CD4-positive, alpha-beta memory T cell (primary cell): ENCODE measurements around the gene SLC1A6. TPM values are rescaled to one million over a fixed set of nuclear protein-coding genes. Genes with fewer than 3 reads are reported as not detected.

Experiments
- CTCF ChIA-PET: fragments of 350-600 bp; sonication (Branson Sonifier 250); formaldehyde crosslinking; loops from one replicate; lab custom pipeline; 2021; ENCODE audit warnings: inconsistent platforms; ENCODE audit not compliant: partially characterized antibody; lab: Charles Lee
- POLR2A ChIA-PET: fragments of 350-600 bp; sonication (Branson Sonifier 250); formaldehyde crosslinking; loops from one replicate; lab custom pipeline; 2021; ENCODE audit not compliant: partially characterized antibody; lab: Charles Lee
- DNase-seq, 5 donors: peaks; one replicate each; pipeline versions ENCODE4 v3.0.0 to v3.0.0-alpha.2; 2020 to 2022; ENCODE audit warnings: mixed read lengths in 1 of 5
- H3K27ac ChIP-seq: one replicate; pipeline ENCODE4 v1.7.0; 2013; ENCODE audit warnings: low read depth, low read length
- H3K27me3 ChIP-seq: 2 replicates; pipeline ENCODE4 v1.7.0; 2013; ENCODE audit warnings: mild to moderate bottlenecking, low read length, moderate library complexity; ENCODE audit not compliant: insufficient read depth
- H3K36me3 ChIP-seq: 2 replicates; pipeline ENCODE4 v1.7.0; 2013; ENCODE audit warnings: mild to moderate bottlenecking, low read length, moderate library complexity; ENCODE audit not compliant: insufficient read depth
- H3K4me1 ChIP-seq: 2 replicates; pipeline ENCODE4 v1.7.0; 2013; ENCODE audit warnings: mild to moderate bottlenecking, low read length, moderate library complexity; ENCODE audit not compliant: insufficient read depth
- H3K4me3 ChIP-seq, 2 donors: one replicate each; pipeline ENCODE4 v1.7.0; 2013; ENCODE audit warnings: low read length in 2 of 2, mild to moderate bottlenecking in 1 of 2
- H3K9me3 ChIP-seq, 2 donors: one replicate each; pipeline ENCODE4 v1.7.0; 2013; ENCODE audit warnings: low read length in 2 of 2, control low read depth in 1 of 2; ENCODE audit not compliant: control insufficient read depth in 1 of 2
- H3K27ac Mint-ChIP-seq, 7 donors: one replicate each; pipeline ENCODE4 v1.8.0; 2020 to 2021; ENCODE audit warnings: mixed read lengths in 7 of 7, mild to moderate bottlenecking in 6 of 7, inconsistent platforms in 3 of 7, moderate library complexity in 3 of 7
- H3K27me3 Mint-ChIP-seq, 2 donors: one replicate each; pipeline ENCODE4 v1.8.0; 2020 to 2021; ENCODE audit warnings: mixed read lengths in 2 of 2
- H3K36me3 Mint-ChIP-seq, 2 donors: one replicate each; pipeline ENCODE4 v1.8.0; 2020 to 2021; ENCODE audit warnings: mixed read lengths in 2 of 2, inconsistent platforms in 1 of 2, mild to moderate bottlenecking in 1 of 2
- H3K4me1 Mint-ChIP-seq, 4 donors: one replicate each; pipeline ENCODE4 v1.8.0; 2020 to 2021; ENCODE audit warnings: mixed read lengths in 4 of 4, mild to moderate bottlenecking in 1 of 4
- H3K4me3 Mint-ChIP-seq, 8 donors: one replicate each; pipeline ENCODE4 v1.8.0; 2020 to 2021; ENCODE audit warnings: mixed read lengths in 8 of 8, mild to moderate bottlenecking in 7 of 8, moderate library complexity in 6 of 8, inconsistent platforms in 3 of 8
- H3K9me3 Mint-ChIP-seq, 8 donors: one replicate each; pipeline ENCODE4 v1.8.0; 2020 to 2021; ENCODE audit warnings: mixed read lengths in 8 of 8, mild to moderate bottlenecking in 5 of 8, inconsistent platforms in 3 of 8, moderate library complexity in 1 of 8
- intact Hi-C: fragments of 100-400 bp; cut with micrococcal nuclease; formaldehyde crosslinking; loops from one replicate; pipeline ENCODE4 v1.15.1; 2023
- polyA plus RNA-seq, 2 donors: library from polyadenylated mRNA; unstranded; fragments of 300-500 nt; fragmentation: Illumina TruSeq; gene quantifications; one replicate each; pipeline ENCODE4 v1.2.3, GENCODE V29; 2021
- total RNA-seq, 2 experiments: library from RNA; stranded (reverse); gene quantifications; one replicate each; pipeline ENCODE4 v1.2.3, GENCODE V29; 2021

Gene SLC1A6
- total and polyA plus RNA-seq, 4 experiments from 2014 or later = not detected

GRCh38 chr19:14977128-14977527, 2.5 kb downstream of the SLC1A6 start:
- H3K36me3 ChIP-seq = no peaks in the 10 kb centered on the region
- POLR2A ChIA-PET = no interaction called here
- H3K4me3 Mint-ChIP-seq = no peak overlapping the region
- H3K27ac Mint-ChIP-seq = no peak overlapping the region
- no peaks in the 10 kb centered on the region for H3K36me3 Mint-ChIP-seq
- no peak for DNase-seq
- H3K4me1 ChIP-seq = no peaks in the 10 kb centered on the region
- H3K4me3 ChIP-seq = no peak overlapping the region
- CTCF ChIA-PET = no interaction called here
- intact Hi-C loops = no loop called here
- peaks cover 22% of the 10 kb centered on the region for H3K27me3 ChIP-seq
- no peaks in the 10 kb centered on the region for H3K9me3 ChIP-seq
- H3K9me3 Mint-ChIP-seq = no peaks in the 10 kb centered on the region
- no peak overlapping the region for H3K27ac ChIP-seq
- H3K4me1 Mint-ChIP-seq = peaks cover 3 to 11% (median 7%) of the 10 kb centered on the region in 4 donors
- peaks cover 34 to 49% of the 10 kb centered on the region in 2 donors for H3K27me3 Mint-ChIP-seq

GRCh38 chr19:14974488-14974887, 5.2 kb downstream of the SLC1A6 start:
- DNase-seq = no peak
- no peaks in the 10 kb centered on the region for H3K4me1 ChIP-seq
- ChIA-PET POLR2A (no interaction called here), CTCF (no interaction called here)
- Mint-ChIP-seq H3K4me1 (peaks cover 3 to 11% (median 7%) of the 10 kb centered on the region in 4 donors), H3K9me3 (no peaks in the 10 kb centered on the region), H3K4me3 (no peak overlapping the region), H3K27me3 (peaks cover 27 to 40% of the 10 kb centered on the region in 2 donors), H3K36me3 (no peaks in the 10 kb centered on the region), H3K27ac (no peak overlapping the region)
- H3K4me3 ChIP-seq = no peak overlapping the region
- no peak overlapping the region for H3K27ac ChIP-seq
- H3K27me3 ChIP-seq = peaks cover 17% of the 10 kb centered on the region
- no peaks in the 10 kb centered on the region for H3K36me3 ChIP-seq
- no peaks in the 10 kb centered on the region for H3K9me3 ChIP-seq
- intact Hi-C loops = no loop called here

- H3K4me3 ChIP-seq = no peak overlapping the region
- Mint-ChIP-seq H3K27me3 (peaks cover 16 to 31% of the 10 kb centered on the region in 2 donors), H3K4me1 (no peaks in the 10 kb centered on the region), H3K9me3 (no peaks in the 10 kb centered on the region), H3K4me3 (no peak overlapping the region), H3K36me3 (no peaks in the 10 kb centered on the region), H3K27ac (no peak overlapping the region)
- no peaks in the 10 kb centered on the region for H3K4me1 ChIP-seq
- H3K27ac ChIP-seq = no peak overlapping the region
- intact Hi-C loops = no loop called here
- H3K9me3 ChIP-seq = no peaks in the 10 kb centered on the region
- H3K36me3 ChIP-seq = no peaks in the 10 kb centered on the region
- H3K27me3 ChIP-seq = peaks cover 6% of the 10 kb centered on the region
- CTCF ChIA-PET = no interaction called here
- no peak for DNase-seq
- POLR2A ChIA-PET = no interaction called here
Measured at GRCh38 chr19:14972676-14973075, 7.0 kb downstream of the SLC1A6 start.

- intact Hi-C loops = no loop called here
- peaks cover 16 to 24% of the 10 kb centered on the region in 2 donors for H3K27me3 Mint-ChIP-seq
- H3K36me3 Mint-ChIP-seq = no peaks in the 10 kb centered on the region
- ChIA-PET CTCF (no interaction called here), POLR2A (no interaction called here)
- H3K4me3 Mint-ChIP-seq = no peak overlapping the region
- DNase-seq = no peak
- Histone ChIP-seq H3K36me3 (no peaks in the 10 kb centered on the region), H3K9me3 (no peaks in the 10 kb centered on the region), H3K27me3 (no peaks in the 10 kb centered on the region), H3K4me1 (no peaks in the 10 kb centered on the region), H3K27ac (no peak overlapping the region), H3K4me3 (no peak overlapping the region)
- no peaks in the 10 kb centered on the region for H3K9me3 Mint-ChIP-seq
- no peak overlapping the region for H3K27ac Mint-ChIP-seq
- no peaks in the 10 kb centered on the region for H3K4me1 Mint-ChIP-seq
Measured at GRCh38 chr19:14971474-14971873, 8.2 kb downstream of the SLC1A6 start.

GRCh38 chr19:14968247-14968646, 11.4 kb downstream of the SLC1A6 start:
- Histone ChIP-seq H3K36me3 (no peaks in the 10 kb centered on the region), H3K9me3 (no peaks in the 10 kb centered on the region), H3K27me3 (no peaks in the 10 kb centered on the region), H3K4me3 (no peak overlapping the region), H3K27ac (no peak overlapping the region), H3K4me1 (no peaks in the 10 kb centered on the region)
- no peak overlapping the region for H3K4me3 Mint-ChIP-seq
- H3K27ac Mint-ChIP-seq = no peak overlapping the region
- POLR2A ChIA-PET = no interaction called here
- CTCF ChIA-PET = no interaction called here
- H3K27me3 Mint-ChIP-seq = peaks cover 11 to 17% of the 10 kb centered on the region in 2 donors
- H3K4me1 Mint-ChIP-seq = no peaks in the 10 kb centered on the region
- intact Hi-C loops = no loop called here
- H3K9me3 Mint-ChIP-seq = peaks cover 0 to 3% (median 1%) of the 10 kb centered on the region in 8 donors
- H3K36me3 Mint-ChIP-seq = no peaks in the 10 kb centered on the region
- no peak for DNase-seq

- DNase-seq = no peak
- H3K9me3 ChIP-seq = peaks cover 7 to 8% of the 10 kb centered on the region in 2 donors
- ChIA-PET CTCF (no interaction called here), POLR2A (no interaction called here)
- Mint-ChIP-seq H3K36me3 (peaks cover 0 to under 1% of the 10 kb centered on the region in 2 donors), H3K27me3 (peaks cover 4 to 12% of the 10 kb centered on the region in 2 donors), H3K4me1 (no peaks in the 10 kb centered on the region), H3K9me3 (peaks cover 9 to 30% (median 15%) of the 10 kb centered on the region in 8 donors), H3K27ac (no peak overlapping the region), H3K4me3 (no peak overlapping the region)
- H3K36me3 ChIP-seq = no peaks in the 10 kb centered on the region
- intact Hi-C loops = no loop called here
- H3K4me3 ChIP-seq = no peak overlapping the region
- H3K27me3 ChIP-seq = no peaks in the 10 kb centered on the region
- no peak overlapping the region for H3K27ac ChIP-seq
- H3K4me1 ChIP-seq = no peaks in the 10 kb centered on the region
Measured at GRCh38 chr19:14961956-14962685, 17.5 kb downstream of the SLC1A6 start.

- Histone ChIP-seq H3K27ac (no peak overlapping the region), H3K27me3 (no peaks in the 10 kb centered on the region), H3K9me3 (peaks cover 7 to 8% of the 10 kb centered on the region in 2 donors), H3K4me1 (no peaks in the 10 kb centered on the region), H3K4me3 (no peak overlapping the region), H3K36me3 (no peaks in the 10 kb centered on the region)
- Mint-ChIP-seq H3K4me1 (no peaks in the 10 kb centered on the region), H3K9me3 (peaks cover 9 to 42% (median 20%) of the 10 kb centered on the region in 8 donors), H3K4me3 (no peak overlapping the region), H3K27me3 (peaks cover 11 to 16% of the 10 kb centered on the region in 2 donors), H3K27ac (no peak overlapping the region), H3K36me3 (peaks cover 0 to 5% of the 10 kb centered on the region in 2 donors)
- POLR2A ChIA-PET = no interaction called here
- CTCF ChIA-PET = no interaction called here
- no peak for DNase-seq
- intact Hi-C loops = no loop called here
Measured at GRCh38 chr19:14959263-14959662, 20.4 kb downstream of the SLC1A6 start.
